CD4-positive, alpha-beta T cell treated with Interleukin-1 beta for 1 hour (primary cell): ENCODE results near the gene MKLN1.

ENCODE experiments used
- DNase-seq, 2 donors: peaks; one replicate each; pipeline ENCODE4 v3.0.0-alpha.2; 2020 to 2022

Gene MKLN1

GRCh38 chr7:131355917-131356777 lies 28.5 kb downstream of the MKLN1 start:
- DNase-seq, result no peak

GRCh38 chr7:131357282-131357880 lies 29.7 kb downstream of the MKLN1 start:
- DNase-seq, result no peak

GRCh38 chr7:131358636-131359035 lies 31.0 kb downstream of the MKLN1 start:
- no peak for DNase-seq

- DNase-seq, result no peak
These were observed 31.6 kb downstream of the MKLN1 start for GRCh38 chr7:131359136-131359776.

GRCh38 chr7:131363719-131364118 lies 36.0 kb downstream of the MKLN1 start:
- DNase-seq, result no peak

- DNase-seq, result no peak
These were observed 37.2 kb downstream of the MKLN1 start for GRCh38 chr7:131364767-131365344.

- DNase-seq, result no peak
These were observed 38.2 kb downstream of the MKLN1 start for GRCh38 chr7:131365838-131366237.

GRCh38 chr7:131369354-131369753 lies 41.7 kb downstream of the MKLN1 start:
- no peak for DNase-seq

- peak; percentile 17 to 55 for DNase-seq
These were observed 42.9 kb downstream of the MKLN1 start for GRCh38 chr7:131370523-131370968.

GRCh38 chr7:131371411-131371810 lies 43.7 kb downstream of the MKLN1 start:
- no peak for DNase-seq

- DNase-seq, result no peak
These were observed 44.9 kb downstream of the MKLN1 start for GRCh38 chr7:131372554-131372953.

GRCh38 chr7:131374821-131375220 lies 47.1 kb downstream of the MKLN1 start:
- DNase-seq, result no peak

GRCh38 chr7:131381069-131381838 lies 53.6 kb downstream of the MKLN1 start:
- DNase-seq, result no peak

GRCh38 chr7:131383417-131384285 lies 56.0 kb downstream of the MKLN1 start:
- no peak for DNase-seq

- DNase-seq, result no peak
These were observed 56.6 kb downstream of the MKLN1 start for GRCh38 chr7:131384286-131384635.

GRCh38 chr7:131385039-131385605 lies 57.4 kb downstream of the MKLN1 start:
- no peak for DNase-seq

GRCh38 chr7:131388126-131388525 lies 60.5 kb downstream of the MKLN1 start:
- no peak for DNase-seq

- no peak for DNase-seq
These were observed 62.6 kb downstream of the MKLN1 start for GRCh38 chr7:131390275-131390674.

- no peak for DNase-seq
These were observed 63.5 kb downstream of the MKLN1 start for GRCh38 chr7:131391145-131391544.

- no peak for DNase-seq
These were observed 73.1 kb downstream of the MKLN1 start for GRCh38 chr7:131400681-131401176.

GRCh38 chr7:131401194-131401593 lies 73.5 kb downstream of the MKLN1 start:
- no peak for DNase-seq
